HepG2 (cell line): ENCODE measurements around the gene TXNDC9. TPM values are rescaled to one million over a fixed set of nuclear protein-coding genes. Genes with fewer than 3 reads are reported as not detected.

Experiments
- CBX5 ChIP-seq: sonication (generic); formaldehyde crosslinking; IDR thresholded peaks from 2 replicates; pipeline ENCODE4 v1.4.0; 2020; ENCODE audit warnings: missing genetic modification reagents, borderline replicate concordance
- HNF4A ChIP-seq: sonication (generic); formaldehyde crosslinking; IDR thresholded peaks from 2 replicates; pipeline ENCODE4 v1.4.0; 2020; ENCODE audit warnings: missing genetic modification reagents
- SAFB2 ChIP-seq: sonication (generic); formaldehyde crosslinking; IDR thresholded peaks from 2 replicates; pipeline ENCODE4 v1.5.1; 2020; ENCODE audit warnings: missing genetic modification reagents, low read depth, mild to moderate bottlenecking, borderline replicate concordance
- SALL2 ChIP-seq: sonication (generic); formaldehyde crosslinking; IDR thresholded peaks from 2 replicates; pipeline ENCODE4 v1.8.1; 2023; ENCODE audit warnings: mild to moderate bottlenecking, missing genetic modification reagents, inconsistent platforms
- TBL1XR1 ChIP-seq: fragments of 150-350 bp; IDR thresholded peaks from 2 replicates; pipeline ENCODE4 v1.6.1; 2014; ENCODE audit warnings: borderline replicate concordance, low read length; ENCODE audit not compliant: partially characterized antibody
- ZBTB42 ChIP-seq: sonication (generic); formaldehyde crosslinking; IDR thresholded peaks from 2 replicates; pipeline ENCODE4 v1.5.0; 2020; ENCODE audit warnings: mild to moderate bottlenecking, missing genetic modification reagents
- ZBTB8A ChIP-seq: sonication (generic); formaldehyde crosslinking; IDR thresholded peaks from 2 replicates; pipeline ENCODE4 v1.4.0; 2020; ENCODE audit warnings: mild to moderate bottlenecking, low read depth, missing genetic modification reagents, borderline replicate concordance
- ZNF253 ChIP-seq: sonication (generic); formaldehyde crosslinking; IDR thresholded peaks from 2 replicates; pipeline ENCODE4 v1.8.0; 2022; ENCODE audit warnings: mild to moderate bottlenecking, missing genetic modification reagents, borderline replicate concordance
- ZNF484 ChIP-seq: sonication (generic); formaldehyde crosslinking; IDR thresholded peaks from 2 replicates; pipeline ENCODE4 v1.5.1; 2020; ENCODE audit warnings: mild to moderate bottlenecking, low read depth, missing genetic modification reagents, borderline replicate concordance
- ZNF552 ChIP-seq: sonication (generic); formaldehyde crosslinking; IDR thresholded peaks from 2 replicates; pipeline ENCODE4 v1.9.0; 2022; ENCODE audit warnings: missing genetic modification reagents, mild to moderate bottlenecking, borderline replicate concordance
- ZNF569 ChIP-seq: sonication (generic); formaldehyde crosslinking; IDR thresholded peaks from 2 replicates; pipeline ENCODE4 v1.5.0; 2020; ENCODE audit warnings: mild to moderate bottlenecking, missing genetic modification reagents, moderate library complexity, borderline replicate concordance
- ZNF615 ChIP-seq: sonication (generic); formaldehyde crosslinking; IDR thresholded peaks from 2 replicates; pipeline ENCODE4 v1.5.0; 2020; ENCODE audit warnings: mild to moderate bottlenecking, missing genetic modification reagents, borderline replicate concordance
- ZNF768 ChIP-seq: sonication (generic); formaldehyde crosslinking; IDR thresholded peaks from 2 replicates; pipeline ENCODE4 v1.4.0; 2020; ENCODE audit warnings: missing genetic modification reagents
- polyA plus RNA-seq, 8 experiments: library from polyadenylated mRNA; depleted of rRNA in 3 of 8; stranded (reverse) in 7 of 8; unstranded in 1 of 8; fragments of >200 nt; fragmentation: Illumina TruSeq in 4 of 8; extraction: Trizol in 4 of 8; gene quantifications; 2 replicates each; pipeline versions ENCODE4 v1.2.1 to v1.2.3, GENCODE V29; 2011 to 2016; ENCODE audit warnings: low read depth in 4 of 8, missing spikeins in 1 of 8, mixed read lengths in 1 of 8; ENCODE audit not compliant: insufficient read depth in 1 of 8
- total RNA-seq, 5 experiments: library from RNA; depleted of rRNA; stranded (reverse); fragments of >200 nt; fragmentation: Illumina TruSeq; extraction: Trizol; gene quantifications; 2 replicates each; pipeline ENCODE4 v1.2.3, GENCODE V29; 2016; ENCODE audit warnings: low read depth in 1 of 5
- TF ChIP-seq, protein P1 (sequence below): sonication (generic); formaldehyde crosslinking; IDR thresholded peaks from 2 replicates; pipeline ENCODE4 v1.4.0; 2020; ENCODE audit warnings: mild to moderate bottlenecking, missing genetic modification reagents
- TF ChIP-seq, protein P2 (sequence below): sonication (generic); formaldehyde crosslinking; IDR thresholded peaks from 2 replicates; pipeline ENCODE4 v1.5.0; 2020; ENCODE audit warnings: missing genetic modification reagents, mild to moderate bottlenecking, borderline replicate concordance
- TF ChIP-seq, protein P3 (sequence below): sonication (generic); formaldehyde crosslinking; conservative IDR thresholded peaks from 2 replicates; pipeline ENCODE4 v1.4.0; 2020; ENCODE audit warnings: missing genetic modification reagents
- TF ChIP-seq, protein P4 (sequence below): sonication (generic); formaldehyde crosslinking; IDR thresholded peaks from 2 replicates; pipeline ENCODE4 v1.5.0; 2020; ENCODE audit warnings: mild to moderate bottlenecking, missing genetic modification reagents

Gene TXNDC9
- total and polyA plus RNA-seq, 2 of the 13 experiments (the other 11 are each of a cell fraction or from before 2014, with no cell fraction given), result 35.2 to 94.6 TPM

DNA sequence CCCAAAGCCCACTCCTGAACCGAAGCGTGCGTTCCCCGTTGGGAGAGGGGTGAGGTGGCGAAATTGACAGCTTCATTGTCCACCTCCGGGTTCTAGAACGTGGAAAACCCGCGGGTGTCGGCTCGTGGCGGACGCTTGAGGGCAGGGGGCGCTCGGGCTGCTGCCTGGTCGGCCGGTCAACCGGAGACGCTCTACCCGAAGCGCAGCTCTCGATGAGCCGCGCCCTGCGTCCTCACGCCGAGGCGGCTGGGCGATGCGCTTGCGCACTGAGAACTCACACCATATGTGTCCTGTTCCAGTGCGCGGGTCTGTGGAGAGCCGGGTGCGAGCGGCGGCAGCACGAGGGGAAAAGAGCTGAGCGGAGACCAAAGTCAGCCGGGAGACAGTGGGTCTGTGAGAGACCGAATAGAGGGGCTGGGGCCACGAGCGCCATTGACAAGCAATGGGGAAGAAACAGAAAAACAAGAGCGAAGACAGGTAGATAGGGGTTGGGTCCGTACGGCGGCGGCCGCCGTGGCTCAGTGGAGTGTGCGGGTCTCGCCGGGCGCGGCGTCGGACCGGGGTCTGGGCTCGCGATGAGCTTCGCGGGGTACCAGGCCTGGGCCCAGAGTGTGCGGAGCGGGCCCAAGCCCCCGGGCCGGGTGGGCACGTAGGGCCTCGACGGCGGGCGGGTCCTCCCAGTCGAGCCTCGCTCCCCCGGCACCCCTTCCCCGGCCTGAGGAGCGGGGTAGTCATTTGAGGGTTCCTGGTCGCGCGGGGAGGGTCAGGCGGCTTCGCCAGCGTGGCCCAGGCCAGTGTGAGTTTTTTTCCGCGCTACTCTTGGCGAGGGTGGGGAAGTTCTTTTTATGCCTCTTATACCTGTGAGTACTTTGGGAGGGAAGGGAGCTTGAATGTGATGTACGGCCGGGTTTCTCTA, 1.2 kb upstream of the TXNDC9 start, which contains the start of gene EIF5B (continued):
- TF ChIP-seq ZNF768 (CRISPR knock-in tag), result peak; percentile 61; the same call in 1 of the 2 replicates
- TF ChIP-seq ZNF484 (CRISPR knock-in tag), result no peak
- TF ChIP-seq ZNF615 (CRISPR knock-in tag), result 0 out of 2 replicates have a peak, but pooled peaks have one; percentile 64
- TF ChIP-seq SAFB2 (CRISPR knock-in tag), result 0 out of 2 replicates have a peak, but pooled peaks have one; percentile 54
- TF ChIP-seq, protein P1, sequence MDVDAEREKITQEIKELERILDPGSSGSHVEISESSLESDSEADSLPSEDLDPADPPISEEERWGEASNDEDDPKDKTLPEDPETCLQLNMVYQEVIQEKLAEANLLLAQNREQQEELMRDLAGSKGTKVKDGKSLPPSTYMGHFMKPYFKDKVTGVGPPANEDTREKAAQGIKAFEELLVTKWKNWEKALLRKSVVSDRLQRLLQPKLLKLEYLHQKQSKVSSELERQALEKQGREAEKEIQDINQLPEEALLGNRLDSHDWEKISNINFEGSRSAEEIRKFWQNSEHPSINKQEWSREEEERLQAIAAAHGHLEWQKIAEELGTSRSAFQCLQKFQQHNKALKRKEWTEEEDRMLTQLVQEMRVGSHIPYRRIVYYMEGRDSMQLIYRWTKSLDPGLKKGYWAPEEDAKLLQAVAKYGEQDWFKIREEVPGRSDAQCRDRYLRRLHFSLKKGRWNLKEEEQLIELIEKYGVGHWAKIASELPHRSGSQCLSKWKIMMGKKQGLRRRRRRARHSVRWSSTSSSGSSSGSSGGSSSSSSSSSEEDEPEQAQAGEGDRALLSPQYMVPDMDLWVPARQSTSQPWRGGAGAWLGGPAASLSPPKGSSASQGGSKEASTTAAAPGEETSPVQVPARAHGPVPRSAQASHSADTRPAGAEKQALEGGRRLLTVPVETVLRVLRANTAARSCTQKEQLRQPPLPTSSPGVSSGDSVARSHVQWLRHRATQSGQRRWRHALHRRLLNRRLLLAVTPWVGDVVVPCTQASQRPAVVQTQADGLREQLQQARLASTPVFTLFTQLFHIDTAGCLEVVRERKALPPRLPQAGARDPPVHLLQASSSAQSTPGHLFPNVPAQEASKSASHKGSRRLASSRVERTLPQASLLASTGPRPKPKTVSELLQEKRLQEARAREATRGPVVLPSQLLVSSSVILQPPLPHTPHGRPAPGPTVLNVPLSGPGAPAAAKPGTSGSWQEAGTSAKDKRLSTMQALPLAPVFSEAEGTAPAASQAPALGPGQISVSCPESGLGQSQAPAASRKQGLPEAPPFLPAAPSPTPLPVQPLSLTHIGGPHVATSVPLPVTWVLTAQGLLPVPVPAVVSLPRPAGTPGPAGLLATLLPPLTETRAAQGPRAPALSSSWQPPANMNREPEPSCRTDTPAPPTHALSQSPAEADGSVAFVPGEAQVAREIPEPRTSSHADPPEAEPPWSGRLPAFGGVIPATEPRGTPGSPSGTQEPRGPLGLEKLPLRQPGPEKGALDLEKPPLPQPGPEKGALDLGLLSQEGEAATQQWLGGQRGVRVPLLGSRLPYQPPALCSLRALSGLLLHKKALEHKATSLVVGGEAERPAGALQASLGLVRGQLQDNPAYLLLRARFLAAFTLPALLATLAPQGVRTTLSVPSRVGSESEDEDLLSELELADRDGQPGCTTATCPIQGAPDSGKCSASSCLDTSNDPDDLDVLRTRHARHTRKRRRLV, result peak; percentile 81
- peak; percentile 98 for TF ChIP-seq ZNF552
- peak; percentile 44; the same call in 1 of the 2 replicates for TF ChIP-seq HNF4A (CRISPR knock-in tag)
- TF ChIP-seq, protein P2, sequence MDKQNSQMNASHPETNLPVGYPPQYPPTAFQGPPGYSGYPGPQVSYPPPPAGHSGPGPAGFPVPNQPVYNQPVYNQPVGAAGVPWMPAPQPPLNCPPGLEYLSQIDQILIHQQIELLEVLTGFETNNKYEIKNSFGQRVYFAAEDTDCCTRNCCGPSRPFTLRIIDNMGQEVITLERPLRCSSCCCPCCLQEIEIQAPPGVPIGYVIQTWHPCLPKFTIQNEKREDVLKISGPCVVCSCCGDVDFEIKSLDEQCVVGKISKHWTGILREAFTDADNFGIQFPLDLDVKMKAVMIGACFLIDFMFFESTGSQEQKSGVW, result no peak
- TF ChIP-seq, protein P3, sequence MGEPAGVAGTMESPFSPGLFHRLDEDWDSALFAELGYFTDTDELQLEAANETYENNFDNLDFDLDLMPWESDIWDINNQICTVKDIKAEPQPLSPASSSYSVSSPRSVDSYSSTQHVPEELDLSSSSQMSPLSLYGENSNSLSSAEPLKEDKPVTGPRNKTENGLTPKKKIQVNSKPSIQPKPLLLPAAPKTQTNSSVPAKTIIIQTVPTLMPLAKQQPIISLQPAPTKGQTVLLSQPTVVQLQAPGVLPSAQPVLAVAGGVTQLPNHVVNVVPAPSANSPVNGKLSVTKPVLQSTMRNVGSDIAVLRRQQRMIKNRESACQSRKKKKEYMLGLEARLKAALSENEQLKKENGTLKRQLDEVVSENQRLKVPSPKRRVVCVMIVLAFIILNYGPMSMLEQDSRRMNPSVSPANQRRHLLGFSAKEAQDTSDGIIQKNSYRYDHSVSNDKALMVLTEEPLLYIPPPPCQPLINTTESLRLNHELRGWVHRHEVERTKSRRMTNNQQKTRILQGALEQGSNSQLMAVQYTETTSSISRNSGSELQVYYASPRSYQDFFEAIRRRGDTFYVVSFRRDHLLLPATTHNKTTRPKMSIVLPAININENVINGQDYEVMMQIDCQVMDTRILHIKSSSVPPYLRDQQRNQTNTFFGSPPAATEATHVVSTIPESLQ (CRISPR knock-in tag), result 0 out of 2 replicates have a peak, but pooled peaks have one; percentile 62
- TF ChIP-seq ZBTB8A (CRISPR knock-in tag), result no peak; the same call in 1 of the 2 replicates
- peak; percentile 75; the same call in 1 of the 2 replicates for TF ChIP-seq ZNF253 (CRISPR knock-in tag)
- TF ChIP-seq ZNF569, result no peak
- TF ChIP-seq ZBTB42 (CRISPR knock-in tag), result peak; percentile 93
- TF ChIP-seq CBX5, result peak; percentile 94
- peak; percentile 90 for TF ChIP-seq SALL2 (CRISPR knock-in tag)
- TF ChIP-seq TBL1XR1, result no peak
- TF ChIP-seq, protein P4, sequence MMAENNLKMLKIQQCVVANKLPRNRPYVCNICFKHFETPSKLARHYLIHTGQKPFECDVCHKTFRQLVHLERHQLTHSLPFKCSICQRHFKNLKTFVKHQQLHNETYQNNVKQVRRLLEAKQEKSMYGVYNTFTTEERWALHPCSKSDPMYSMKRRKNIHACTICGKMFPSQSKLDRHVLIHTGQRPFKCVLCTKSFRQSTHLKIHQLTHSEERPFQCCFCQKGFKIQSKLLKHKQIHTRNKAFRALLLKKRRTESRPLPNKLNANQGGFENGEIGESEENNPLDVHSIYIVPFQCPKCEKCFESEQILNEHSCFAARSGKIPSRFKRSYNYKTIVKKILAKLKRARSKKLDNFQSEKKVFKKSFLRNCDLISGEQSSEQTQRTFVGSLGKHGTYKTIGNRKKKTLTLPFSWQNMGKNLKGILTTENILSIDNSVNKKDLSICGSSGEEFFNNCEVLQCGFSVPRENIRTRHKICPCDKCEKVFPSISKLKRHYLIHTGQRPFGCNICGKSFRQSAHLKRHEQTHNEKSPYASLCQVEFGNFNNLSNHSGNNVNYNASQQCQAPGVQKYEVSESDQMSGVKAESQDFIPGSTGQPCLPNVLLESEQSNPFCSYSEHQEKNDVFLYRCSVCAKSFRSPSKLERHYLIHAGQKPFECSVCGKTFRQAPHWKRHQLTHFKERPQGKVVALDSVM, result no peak; the same call in 1 of the 2 replicates
